ENCODE data around the gene RAPGEF1.

Gene RAPGEF1

GRCh38 chr9:131595696-131596429, 144.0 kb downstream of the RAPGEF1 start:
- TF ChIP-seq CTCF (conservative IDR thresholded peaks at IDR 0.05; ENCODE audit: control insufficient read depth, insufficient read depth, low read depth, low read length), result no peak
- no peak overlapping the region for H3K4me3 ChIP-seq (ENCODE audit: control insufficient read depth, low read depth, low read length)
- no peak for DNase-seq (ENCODE audit: low read depth)

- no peak for TF ChIP-seq CTCF (conservative IDR thresholded peaks at IDR 0.05; ENCODE audit: control insufficient read depth, insufficient read depth, low read depth, low read length)
- H3K4me3 ChIP-seq (ENCODE audit: control insufficient read depth, low read depth, low read length), result no peak overlapping the region
- no peak for DNase-seq (ENCODE audit: low read depth)
Observed at GRCh38 chr9:131594906-131595665, 144.8 kb downstream of the RAPGEF1 start.

- H3K4me3 ChIP-seq (ENCODE audit: control insufficient read depth, low read depth, low read length), result no peak overlapping the region
- no peak for TF ChIP-seq CTCF (conservative IDR thresholded peaks at IDR 0.05; ENCODE audit: control insufficient read depth, insufficient read depth, low read depth, low read length)
- DNase-seq (ENCODE audit: low read depth), result no peak
Observed at GRCh38 chr9:131593936-131594665, 145.8 kb downstream of the RAPGEF1 start.

- no peak for TF ChIP-seq CTCF (conservative IDR thresholded peaks at IDR 0.05; ENCODE audit: control insufficient read depth, insufficient read depth, low read depth, low read length)
- H3K4me3 ChIP-seq (ENCODE audit: control insufficient read depth, low read depth, low read length), result no peak overlapping the region
- DNase-seq (ENCODE audit: low read depth), result no peak
Observed at GRCh38 chr9:131593091-131593820, 146.6 kb downstream of the RAPGEF1 start.

GRCh38 chr9:131591845-131592208, 148.0 kb downstream of the RAPGEF1 start:
- no peak for DNase-seq (ENCODE audit: low read depth)
- no peak for TF ChIP-seq CTCF (conservative IDR thresholded peaks at IDR 0.05; ENCODE audit: control insufficient read depth, insufficient read depth, low read depth, low read length)
- H3K4me3 ChIP-seq (ENCODE audit: control insufficient read depth, low read depth, low read length), result no peak overlapping the region
